IMR-90 (cell line): ENCODE results near the gene RASGRF1. TPM values are rescaled to one million over a fixed set of nuclear protein-coding genes. Genes with fewer than 3 reads are reported as not detected.

ENCODE experiments used
- ATAC-seq: fragments of 200-7000 bp; cut with Tn5 transposase; 2 replicates; pipeline ENCODE4 v1.9.1; 2020; ENCODE audit warnings: low read depth, mild to moderate bottlenecking, moderate library complexity
- BruUV-seq: library from RNA; stranded (reverse); fragments of 400-500 nt; replicated peaks from 2 replicates; lab custom pipeline; 2021; lab: Mats Ljungman, UMichigan
- CTCF ChIA-PET: fragments of 300-600 bp; formaldehyde crosslinking; extraction: SDS; loops from one replicate; lab custom pipeline; 2021; ENCODE audit warnings: antibody characterized with exemption; lab: Yijun Ruan, JAX
- POLR2A ChIA-PET: fragments of 300-600 bp; sonication (Branson Sonifier 250); formaldehyde crosslinking; loops from one replicate; lab custom pipeline; 2022; ENCODE audit warnings: antibody characterized with exemption; ENCODE audit not compliant: unreplicated experiment; lab: Charles Lee
- DNase-seq: peaks from one replicate; pipeline ENCODE4 v3.0.0; 2013
- H2AFZ ChIP-seq: replicated peaks from 2 replicates; pipeline ENCODE3; 2013; ENCODE audit warnings: low read length, mild to moderate bottlenecking; ENCODE audit not compliant: poor library complexity
- H2AK5ac ChIP-seq: 2 replicates; pipeline ENCODE4 v1.6.1; 2013; ENCODE audit warnings: low read depth, low read length, inconsistent platforms
- H2AK9ac ChIP-seq: replicated peaks from 2 replicates; pipeline ENCODE3; 2013; ENCODE audit warnings: mild to moderate bottlenecking, low read depth, low read length, moderate library complexity; ENCODE audit not compliant: poor library complexity
- H2BK120ac ChIP-seq: 2 replicates; pipeline ENCODE4 v1.6.1; 2013; ENCODE audit warnings: low read depth, low read length, inconsistent platforms
- H2BK15ac ChIP-seq: 3 replicates; pipeline ENCODE4 v1.6.1; 2013; ENCODE audit warnings: low read depth, low read length, inconsistent platforms
- H2BK20ac ChIP-seq: 2 replicates; pipeline ENCODE4 v1.6.1; 2013; ENCODE audit warnings: low read depth, mild to moderate bottlenecking, inconsistent platforms, low read length, moderate library complexity
- H2BK5ac ChIP-seq: 2 replicates; pipeline ENCODE4 v1.6.1; 2013; ENCODE audit warnings: mild to moderate bottlenecking, low read depth, low read length, inconsistent platforms; ENCODE audit not compliant: poor library complexity, severe bottlenecking
- H3K14ac ChIP-seq: replicated peaks from 2 replicates; pipeline ENCODE4 v1.6.1; 2013; ENCODE audit warnings: low read depth, low read length, inconsistent platforms
- H3K18ac ChIP-seq: 2 replicates; pipeline ENCODE4 v1.6.1; 2013; ENCODE audit warnings: low read depth, low read length, control low read depth
- H3K23ac ChIP-seq: 2 replicates; pipeline ENCODE4 v1.6.1; 2013; ENCODE audit warnings: low read depth, low read length, inconsistent platforms
- H3K27ac ChIP-seq: 2 replicates; pipeline ENCODE4 v1.5.1; 2013; ENCODE audit warnings: mild to moderate bottlenecking, control low read depth, low read length; ENCODE audit not compliant: insufficient read depth
- H3K27me3 ChIP-seq: 2 replicates; pipeline ENCODE4 v1.6.1; 2013; ENCODE audit warnings: low read length; ENCODE audit not compliant: control insufficient read depth, insufficient read depth
- H3K36me3 ChIP-seq: 2 replicates; pipeline ENCODE4 v1.6.1; 2013; ENCODE audit warnings: low read length, mixed read lengths; ENCODE audit not compliant: control insufficient read depth, insufficient read depth
- H3K4ac ChIP-seq: 2 replicates; pipeline ENCODE4 v1.6.1; 2013; ENCODE audit warnings: low read depth, low read length, inconsistent platforms
- H3K4me1 ChIP-seq: 2 replicates; pipeline ENCODE4 v1.6.1; 2013; ENCODE audit warnings: low read length, mixed read lengths; ENCODE audit not compliant: control insufficient read depth, insufficient read depth
- H3K4me2 ChIP-seq: 2 replicates; pipeline ENCODE4 v1.6.1; 2013; ENCODE audit warnings: low read depth, mild to moderate bottlenecking, control low read depth, low read length, moderate library complexity
- H3K4me3 ChIP-seq: 2 replicates; pipeline ENCODE4 v1.5.1; 2013; ENCODE audit warnings: low read depth, mild to moderate bottlenecking, control low read depth, low read length, moderate library complexity; ENCODE audit not compliant: insufficient read depth
- H3K56ac ChIP-seq: 2 replicates; pipeline ENCODE4 v1.6.1; 2013; ENCODE audit warnings: low read length, inconsistent platforms; ENCODE audit not compliant: insufficient read depth; ENCODE audit errors: extremely low read depth
- H3K79me1 ChIP-seq, 2 experiments: 2 replicates each; pipeline ENCODE4 v1.6.1; 2013; ENCODE audit warnings: low read length in 2 of 2, inconsistent platforms in 1 of 2, low read depth in 1 of 2
- H3K9ac ChIP-seq: 2 replicates; pipeline ENCODE4 v1.6.1; 2013; ENCODE audit warnings: low read depth, low read length, control low read depth
- H3K9me1 ChIP-seq: 2 replicates; pipeline ENCODE4 v1.6.1; 2013; ENCODE audit warnings: low read length, inconsistent platforms; ENCODE audit not compliant: insufficient read depth
- H3K9me3 ChIP-seq: 2 replicates; pipeline ENCODE4 v1.6.1; 2013; ENCODE audit warnings: low read length; ENCODE audit not compliant: control insufficient read depth, insufficient read depth
- H4K20me1 ChIP-seq: 2 replicates; pipeline ENCODE4 v1.6.1; 2013; ENCODE audit warnings: low read length, inconsistent platforms; ENCODE audit not compliant: insufficient read depth
- H4K5ac ChIP-seq: 2 replicates; pipeline ENCODE4 v1.6.1; 2013; ENCODE audit warnings: mild to moderate bottlenecking, low read depth, low read length, control low read depth
- H4K8ac ChIP-seq, 2 experiments: 2 replicates each; pipeline ENCODE4 v1.6.1; 2013; ENCODE audit warnings: low read depth in 2 of 2, low read length in 2 of 2, control low read depth in 1 of 2, inconsistent platforms in 1 of 2
- H4K91ac ChIP-seq: 2 replicates; pipeline ENCODE4 v1.6.1; 2013; ENCODE audit warnings: low read depth, low read length, inconsistent platforms; ENCODE audit not compliant: insufficient read depth
- CEBPB ChIP-seq: IDR thresholded peaks from 2 replicates; pipeline ENCODE4 v1.6.1; 2012; ENCODE audit warnings: low read depth, low read length, improper control_type of control experiment
- RAD21 ChIP-seq: IDR thresholded peaks from 2 replicates; pipeline ENCODE4 v1.6.1; 2012; ENCODE audit warnings: low read length, improper control_type of control experiment
- WGBS, 2 experiments: methylation state at CpG; one replicate each; pipeline versions ENCODE4 v1.1.5 to v1.1.7; 2013; ENCODE audit warnings: missing lambda C conversion rate in 2 of 2; ENCODE audit not compliant: insufficient read length in 1 of 2; ENCODE audit errors: extremely low coverage in 2 of 2; 5-methylcytosine and 5-hydroxymethylcytosine counted together
- dilution Hi-C: fragments of 300-500 bp; cut with HindIII; formaldehyde crosslinking; loops from one replicate; pipeline ENCODE4 v1.14.3; 2018; ENCODE audit warnings: low sequenced_read_pairs; ENCODE audit not compliant: unreplicated experiment
- in situ Hi-C: fragments of 300-500 bp; cut with MboI; formaldehyde crosslinking; loops from 3 replicates; pipeline ENCODE4 v1.14.3; 2019; ENCODE audit warnings: low sequenced_read_pairs, inconsistent platforms, mixed read lengths
- intact Hi-C: fragments of 100-400 bp; cut with micrococcal nuclease; formaldehyde crosslinking; loops from 2 replicates; pipeline ENCODE4 v1.10.0; 2022
- polyA plus RNA-seq, 3 experiments: library from polyadenylated mRNA; depleted of rRNA; stranded (reverse); fragments of >200 nt; gene quantifications; 2 replicates each; pipeline ENCODE4 v1.2.3, GENCODE V29; 2012; ENCODE audit warnings: low replicate concordance in 1 of 3
- total RNA-seq: library from RNA; depleted of rRNA; stranded (reverse); fragments of >200 nt; gene quantifications from 2 replicates; pipeline ENCODE4 v1.2.3, GENCODE V29; 2012

RASGRF1 gene
- total and polyA plus RNA-seq, 2 of the 4 experiments (the other 2 are of a cell fraction), result under 0.01 to 0.15 TPM

GRCh38 chr15:79047676-79048439 is 42.7 kb downstream of the RASGRF1 start:
- dilution Hi-C loops, result no loop called here
- Histone ChIP-seq H2BK15ac (no peak overlapping the region), H4K91ac (no peak overlapping the region), H3K9me1 (no peaks in the 10 kb centered on the region), H2AK9ac (no peak overlapping the region), H2AK5ac (no peak overlapping the region), H3K9me3 (peaks cover 3% of the 10 kb centered on the region), H3K27me3 (peaks cover 8% of the 10 kb centered on the region), H3K4me1 (no peaks in the 10 kb centered on the region), H3K79me1 (no peaks in the 10 kb centered on the region), H3K4ac (no peak overlapping the region), H3K27ac (no peak overlapping the region), H4K20me1 (no peaks in the 10 kb centered on the region), H2BK20ac (no peak overlapping the region), H3K18ac (no peak overlapping the region), H3K36me3 (no peaks in the 10 kb centered on the region), H2AFZ (no peak overlapping the region), H3K9ac (no peak overlapping the region), H2BK5ac (no peak overlapping the region), H3K4me2 (no peak overlapping the region), H2BK120ac (no peak overlapping the region), H3K23ac (no peak overlapping the region), H3K14ac (no peak overlapping the region), H3K56ac (no peak overlapping the region), H4K5ac (no peak overlapping the region), H3K4me3 (no peak overlapping the region), H4K8ac (no peak overlapping the region)
- DNase-seq (no peak), ATAC-seq (no peak)
- in situ Hi-C loops, result no loop called here
- intact Hi-C loops, result no loop called here
- WGBS, 2 experiments, result 40% methylated on average over 1 of the region's 10 CpGs; no CpG with 5 or more reads in 1 of the 2 experiments
- BruUV-seq, result no TSS peak
- POLR2A ChIA-PET, result no interaction called here
- CTCF ChIA-PET, result interaction anchor here (1.0 kb wide), 1 partner anchor 9 kb away, joined by 3 read pairs; no protein-coding TSS in a partner anchor
- TF ChIP-seq RAD21 (no peak), CEBPB (no peak)
